Sciatic nerve (tissue), 2 donors: ENCODE results near the gene PJVK. TPM values are rescaled to one million over a fixed set of nuclear protein-coding genes. Genes with fewer than 3 reads are reported as not detected.
"Not testable (repeated sequence)": the region's sequence is repeated elsewhere in the genome, so short reads cannot be mapped to it uniquely, and the experiment has no call there.

Experiments used
- ATAC-seq: fragments of 200-7000 bp; cut with Tn5 transposase; one replicate; pipeline ENCODE4 v1.9.1; 2020; ENCODE audit warnings: mild to moderate bottlenecking, moderate library complexity
- DNase-seq: peaks from one replicate; pipeline ENCODE4 v3.0.0-alpha.2; 2020; ENCODE audit warnings: low spot score
- intact Hi-C: fragments of 100-400 bp; cut with DNase I; formaldehyde crosslinking; loops from one replicate; pipeline ENCODE4 v1.14.2; 2022
- total RNA-seq: library from RNA; stranded (reverse); fragmentation: NEBNext Ultra II Directional; extraction: Animal tissue kit (Norgen Biotek cat#: 25700); gene quantifications from one replicate; pipeline ENCODE4 v1.2.1, GENCODE V29; 2021
- donor health status: DM: no; HTN: no; CAD: no.
- donor health status: DM: no; HTN: no; CAD: no.

The PJVK gene
- total RNA-seq, 1 donor from 2014 or later, result 7.2 TPM

- intact Hi-C loops, result no loop called here
- ATAC-seq (no peak), DNase-seq (no peak)
Observed at GRCh38 chr2:178427458-178427857, 23.7 kb upstream of the PJVK start.

- no peak for DNase-seq
- ATAC-seq, result no peak
- intact Hi-C loops, result no loop called here
Observed at GRCh38 chr2:178428396-178428806, 22.8 kb upstream of the PJVK start.

- DNase-seq, result no peak
- intact Hi-C loops, result no loop called here
- ATAC-seq, result no peak
Observed at GRCh38 chr2:178429336-178429735, 21.8 kb upstream of the PJVK start.

- ATAC-seq (no peak), DNase-seq (no peak)
- intact Hi-C loops, result no loop called here
Observed at GRCh38 chr2:178436662-178437061, 14.5 kb upstream of the PJVK start.

- no peak for ATAC-seq
- no peak for DNase-seq
- intact Hi-C loops, result no loop called here
Observed at GRCh38 chr2:178441426-178441825, 9.8 kb upstream of the PJVK start.

GRCh38 chr2:178448968-178449661, 2.1 kb upstream of the PJVK start:
- intact Hi-C loops, result no loop called here
- no peak for ATAC-seq
- no peak for DNase-seq

- no peak for DNase-seq
- ATAC-seq, result no peak
- intact Hi-C loops, result no loop called here
Observed at GRCh38 chr2:178449700-178450523, 1.3 kb upstream of the PJVK start.

- ATAC-seq (no peak), DNase-seq (no peak)
- intact Hi-C loops, result no loop called here
Observed at GRCh38 chr2:178450524-178450773, 729 bp upstream of the PJVK start.

GRCh38 chr2:178452334-178452733, 1.2 kb downstream of the PJVK start:
- intact Hi-C loops, result no loop called here
- no peak for ATAC-seq
- DNase-seq, result no peak

GRCh38 chr2:178452870-178453269, 1.7 kb downstream of the PJVK start:
- ATAC-seq (no peak), DNase-seq (no peak)
- intact Hi-C loops, result no loop called here

GRCh38 chr2:178455947-178456346, 4.8 kb downstream of the PJVK start:
- intact Hi-C loops, result no loop called here
- no peak for ATAC-seq
- no peak for DNase-seq

GRCh38 chr2:178457390-178457886, 6.3 kb downstream of the PJVK start:
- DNase-seq (no peak), ATAC-seq (no peak)
- intact Hi-C loops, result no loop called here

- ATAC-seq, result no peak
- no peak for DNase-seq
Observed at GRCh38 chr2:178469219-178469849, 18.2 kb downstream of the PJVK start.

GRCh38 chr2:178471313-178471712, 20.1 kb downstream of the PJVK start:
- intact Hi-C loops, ATAC-seq, DNase-seq: not testable (repeated sequence)

More at GRCh38 chr2:178469219-178469849, 18.2 kb downstream of the PJVK start:
- intact Hi-C loops, result no loop called here

GRCh38 chr2:178473373-178473772, 22.2 kb downstream of the PJVK start:
- no peak for ATAC-seq
- intact Hi-C loops, result no loop called here
- no peak for DNase-seq

- ATAC-seq (no peak), DNase-seq (no peak)
- intact Hi-C loops, result no loop called here
Observed at GRCh38 chr2:178473931-178474330, 22.8 kb downstream of the PJVK start.

GRCh38 chr2:178474560-178474959, 23.4 kb downstream of the PJVK start:
- DNase-seq (no peak), ATAC-seq (no peak)
- intact Hi-C loops, result no loop called here

GRCh38 chr2:178476477-178476876, 25.3 kb downstream of the PJVK start:
- ATAC-seq, result no peak
- intact Hi-C loops, result no loop called here

GRCh38 chr2:178477443-178478129, 26.4 kb downstream of the PJVK start:
- ATAC-seq (no peak), DNase-seq (no peak)
- intact Hi-C loops, result no loop called here

More at GRCh38 chr2:178476477-178476876, 25.3 kb downstream of the PJVK start:
- no peak for DNase-seq

- intact Hi-C loops, result no loop called here
- DNase-seq (no peak), ATAC-seq (no peak)
Observed at GRCh38 chr2:178478130-178478438, 26.9 kb downstream of the PJVK start.
